Measurements from ENCODE around the gene HSPB8. TPM values are rescaled to one million over a fixed set of nuclear protein-coding genes. Genes with fewer than 3 reads are reported as not detected.

The HSPB8 gene
- total RNA-seq, 1 donor from 2014 or later, result 37.9 TPM

- Mint-ChIP-seq H3K36me3 (ENCODE audit: insufficient read depth) (no peaks in the 10 kb centered on the region), H3K4me3 (ENCODE audit: low read depth) (peak overlapping the region; percentile 32), H3K4me1 (ENCODE audit: low read depth) (peaks cover 15% of the 10 kb centered on the region), H3K27me3 (peaks cover 18% of the 10 kb centered on the region), H3K9me3 (ENCODE audit: low read depth) (peaks cover 3% of the 10 kb centered on the region), H3K27ac (peak overlapping the region; percentile 3)
- DNase-seq (ENCODE audit: low spot score, unreplicated experiment), result no peak
- no peak for TF ChIP-seq CTCF (IDR thresholded peaks at IDR 0.05; ENCODE audit: unreplicated experiment)
Observed at GRCh38 chr12:119230807-119231206, 52.1 kb downstream of the HSPB8 start.

GRCh38 chr12:119231774-119232173, 53.0 kb downstream of the HSPB8 start:
- H3K27ac Mint-ChIP-seq, result no peak overlapping the region
- H3K4me3 Mint-ChIP-seq (ENCODE audit: low read depth), result no peak overlapping the region
- peaks cover 13% of the 10 kb centered on the region for H3K4me1 Mint-ChIP-seq (ENCODE audit: low read depth)
- DNase-seq (ENCODE audit: low spot score, unreplicated experiment), result no peak
- peaks cover 18% of the 10 kb centered on the region for H3K27me3 Mint-ChIP-seq
- H3K36me3 Mint-ChIP-seq (ENCODE audit: insufficient read depth), result no peaks in the 10 kb centered on the region
- peaks cover 3% of the 10 kb centered on the region for H3K9me3 Mint-ChIP-seq (ENCODE audit: low read depth)
- TF ChIP-seq CTCF (IDR thresholded peaks at IDR 0.05; ENCODE audit: unreplicated experiment), result no peak

GRCh38 chr12:119235197-119235751, 56.5 kb downstream of the HSPB8 start:
- Mint-ChIP-seq H3K4me1 (ENCODE audit: low read depth) (peaks cover 12% of the 10 kb centered on the region), H3K27me3 (peaks cover 18% of the 10 kb centered on the region), H3K36me3 (ENCODE audit: insufficient read depth) (no peaks in the 10 kb centered on the region), H3K9me3 (ENCODE audit: low read depth) (no peaks in the 10 kb centered on the region), H3K27ac (no peak overlapping the region), H3K4me3 (ENCODE audit: low read depth) (no peak overlapping the region)
- TF ChIP-seq CTCF (IDR thresholded peaks at IDR 0.05; ENCODE audit: unreplicated experiment), result peak; percentile 62
- DNase-seq (ENCODE audit: low spot score, unreplicated experiment), result no peak

- no peaks in the 10 kb centered on the region for H3K36me3 Mint-ChIP-seq (ENCODE audit: insufficient read depth)
- no peak for TF ChIP-seq CTCF (IDR thresholded peaks at IDR 0.05; ENCODE audit: unreplicated experiment)
- peaks cover 19% of the 10 kb centered on the region for H3K4me1 Mint-ChIP-seq (ENCODE audit: low read depth)
- H3K27me3 Mint-ChIP-seq, result peaks cover 17% of the 10 kb centered on the region
- DNase-seq (ENCODE audit: low spot score, unreplicated experiment), result no peak
- H3K4me3 Mint-ChIP-seq (ENCODE audit: low read depth), result no peak overlapping the region
- peaks cover 3% of the 10 kb centered on the region for H3K9me3 Mint-ChIP-seq (ENCODE audit: low read depth)
- no peak overlapping the region for H3K27ac Mint-ChIP-seq
Observed at GRCh38 chr12:119236372-119236771, 57.6 kb downstream of the HSPB8 start.

- TF ChIP-seq CTCF (IDR thresholded peaks at IDR 0.05; ENCODE audit: unreplicated experiment), result no peak
- Mint-ChIP-seq H3K4me3 (ENCODE audit: low read depth) (no peak overlapping the region), H3K27me3 (peaks cover 5% of the 10 kb centered on the region), H3K9me3 (ENCODE audit: low read depth) (peaks cover 3% of the 10 kb centered on the region), H3K36me3 (ENCODE audit: insufficient read depth) (no peaks in the 10 kb centered on the region), H3K4me1 (ENCODE audit: low read depth) (peaks cover 19% of the 10 kb centered on the region), H3K27ac (no peak overlapping the region)
- DNase-seq (ENCODE audit: low spot score, unreplicated experiment), result no peak
Observed at GRCh38 chr12:119239040-119239439, 60.3 kb downstream of the HSPB8 start.

Measured in progenitor cell of endocrine pancreas (in vitro differentiated cells).